ENCODE measurements around the gene NFIA.

NFIA gene

GRCh38 chr1:61160526-61160925 lies 78.2 kb downstream of the NFIA start:
- H3K4me3 ChIP-seq: no peak overlapping the region
- no peak overlapping the region for H3K9ac ChIP-seq (ENCODE audit: insufficient read length)
- no peaks in the 10 kb centered on the region for H3K9me3 ChIP-seq (ENCODE audit: low read depth, low read length)
- TF ChIP-seq EZH2 (IDR thresholded peaks at IDR 0.05): no peak
- no peak for TF ChIP-seq FOXP2 (optimal IDR thresholded peaks at IDR 0.05; ENCODE audit: control extremely low read depth, extremely low read length, insufficient read depth)
- TF ChIP-seq POLR2AphosphoS5 (IDR thresholded peaks at IDR 0.05; ENCODE audit: borderline replicate concordance, low read depth, low read length): no peak
- H3K36me3 ChIP-seq (ENCODE audit: insufficient read depth, low read length): no peaks in the 10 kb centered on the region
- H3K27ac ChIP-seq: no peak overlapping the region
- DNase-seq (ENCODE audit: low read depth, low spot score): no peak

GRCh38 chr1:61162520-61163258 lies 80.3 kb downstream of the NFIA start:
- Histone ChIP-seq H3K4me3 (no peak overlapping the region; the same call in 1 of the 2 replicates), H3K9ac (ENCODE audit: insufficient read length) (no peak overlapping the region), H3K9me3 (ENCODE audit: low read depth, low read length) (no peaks in the 10 kb centered on the region), H3K36me3 (ENCODE audit: insufficient read depth, low read length) (no peaks in the 10 kb centered on the region), H3K27ac (peak overlapping the region; percentile 60)
- no peak for DNase-seq (ENCODE audit: low read depth, low spot score)
- TF ChIP-seq POLR2AphosphoS5 (IDR thresholded peaks at IDR 0.05; ENCODE audit: borderline replicate concordance, low read depth, low read length) (no peak), FOXP2 (optimal IDR thresholded peaks at IDR 0.05; ENCODE audit: control extremely low read depth, extremely low read length, insufficient read depth) (no peak), EZH2 (IDR thresholded peaks at IDR 0.05) (no peak)

DNA sequence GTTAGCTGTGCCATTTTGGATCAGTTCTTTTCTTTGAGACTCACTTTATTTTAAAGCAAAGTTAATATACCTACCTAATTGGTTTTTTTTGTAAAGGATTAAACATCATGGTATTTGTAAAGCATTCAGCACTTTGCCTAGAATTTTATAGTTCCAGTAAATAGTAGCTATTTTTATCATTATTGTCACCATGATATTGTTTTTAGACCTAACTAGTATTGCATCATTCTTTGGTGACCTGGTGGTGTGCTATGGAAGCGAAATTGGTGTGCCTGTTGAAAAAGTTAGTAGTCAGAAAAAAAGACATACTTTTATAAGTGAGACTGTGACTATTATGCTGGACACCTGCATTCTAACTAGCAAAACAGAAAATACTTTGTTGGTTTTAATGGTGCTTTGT lies 81.0 kb downstream of the NFIA start:
- Histone ChIP-seq H3K9ac (ENCODE audit: insufficient read length) (no peak overlapping the region), H3K36me3 (ENCODE audit: insufficient read depth, low read length) (no peaks in the 10 kb centered on the region), H3K27ac (peak overlapping the region; percentile 60), H3K4me3 (no peak overlapping the region), H3K9me3 (ENCODE audit: low read depth, low read length) (no peaks in the 10 kb centered on the region)
- no peak for DNase-seq (ENCODE audit: low read depth, low spot score)
- no peak for TF ChIP-seq EZH2 (IDR thresholded peaks at IDR 0.05)
- no peak for TF ChIP-seq FOXP2 (optimal IDR thresholded peaks at IDR 0.05; ENCODE audit: control extremely low read depth, extremely low read length, insufficient read depth)
- no peak for TF ChIP-seq POLR2AphosphoS5 (IDR thresholded peaks at IDR 0.05; ENCODE audit: borderline replicate concordance, low read depth, low read length)

DNA sequence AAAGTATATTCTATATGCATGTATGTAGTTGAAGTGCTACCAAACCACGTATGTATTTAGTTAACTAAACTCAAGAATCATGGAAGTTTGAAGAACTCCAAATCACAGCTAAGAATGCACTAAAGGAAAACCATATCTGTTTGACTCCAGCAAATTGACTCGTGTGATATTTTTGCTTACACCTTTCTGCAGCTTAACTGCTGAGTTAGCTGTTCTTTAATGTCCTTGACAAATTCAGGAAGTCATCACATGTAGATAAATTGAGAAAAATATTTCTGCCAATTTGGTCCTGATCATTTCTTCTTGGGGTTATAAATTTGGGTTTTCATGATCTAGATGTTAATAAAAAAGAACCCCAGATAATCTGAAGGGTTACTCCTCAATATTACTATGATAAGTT lies 83.0 kb downstream of the NFIA start:
- Histone ChIP-seq H3K9me3 (ENCODE audit: low read depth, low read length) (no peaks in the 10 kb centered on the region), H3K27ac (peak overlapping the region; percentile 62), H3K36me3 (ENCODE audit: insufficient read depth, low read length) (no peaks in the 10 kb centered on the region), H3K9ac (ENCODE audit: insufficient read length) (no peak overlapping the region), H3K4me3 (peak overlapping the region; percentile 7; the same call in 1 of the 2 replicates)
- no peak for DNase-seq (ENCODE audit: low read depth, low spot score)
- TF ChIP-seq FOXP2 (optimal IDR thresholded peaks at IDR 0.05; ENCODE audit: control extremely low read depth, extremely low read length, insufficient read depth) (no peak), POLR2AphosphoS5 (IDR thresholded peaks at IDR 0.05; ENCODE audit: borderline replicate concordance, low read depth, low read length) (no peak), EZH2 (IDR thresholded peaks at IDR 0.05) (no peak)

GRCh38 chr1:61167309-61167708 lies 84.9 kb downstream of the NFIA start:
- Histone ChIP-seq H3K9ac (ENCODE audit: insufficient read length) (peak overlapping the region; percentile 46), H3K27ac (peak overlapping the region; percentile 80), H3K36me3 (ENCODE audit: insufficient read depth, low read length) (no peaks in the 10 kb centered on the region), H3K4me3 (peak overlapping the region; percentile 40), H3K9me3 (ENCODE audit: low read depth, low read length) (no peaks in the 10 kb centered on the region)
- TF ChIP-seq POLR2AphosphoS5 (IDR thresholded peaks at IDR 0.05; ENCODE audit: borderline replicate concordance, low read depth, low read length) (no peak), FOXP2 (optimal IDR thresholded peaks at IDR 0.05; ENCODE audit: control extremely low read depth, extremely low read length, insufficient read depth) (no peak), EZH2 (IDR thresholded peaks at IDR 0.05) (no peak)
- DNase-seq (ENCODE audit: low read depth, low spot score): no peak

- TF ChIP-seq FOXP2 (optimal IDR thresholded peaks at IDR 0.05; ENCODE audit: control extremely low read depth, extremely low read length, insufficient read depth): no peak
- H3K9ac ChIP-seq (ENCODE audit: insufficient read length): no peak overlapping the region
- no peak overlapping the region for H3K4me3 ChIP-seq
- no peaks in the 10 kb centered on the region; the same call in 1 of the 2 replicates for H3K36me3 ChIP-seq (ENCODE audit: insufficient read depth, low read length)
- no peak for DNase-seq (ENCODE audit: low read depth, low spot score)
- H3K27ac ChIP-seq: peak overlapping the region; percentile 58
- H3K9me3 ChIP-seq (ENCODE audit: low read depth, low read length): no peaks in the 10 kb centered on the region
These were observed 86.7 kb downstream of the NFIA start for GRCh38 chr1:61169045-61169444.

- no peaks in the 10 kb centered on the region; the same call in 1 of the 2 replicates for H3K36me3 ChIP-seq (ENCODE audit: insufficient read depth, low read length)
- no peak overlapping the region for H3K4me3 ChIP-seq
- H3K9me3 ChIP-seq (ENCODE audit: low read depth, low read length): no peaks in the 10 kb centered on the region
- H3K9ac ChIP-seq (ENCODE audit: insufficient read length): no peak overlapping the region
- no peak overlapping the region for H3K27ac ChIP-seq
- DNase-seq (ENCODE audit: low read depth, low spot score): no peak
- no peak for TF ChIP-seq POLR2AphosphoS5 (IDR thresholded peaks at IDR 0.05; ENCODE audit: borderline replicate concordance, low read depth, low read length)
- no peak for TF ChIP-seq EZH2 (IDR thresholded peaks at IDR 0.05)
These were observed 87.3 kb downstream of the NFIA start for GRCh38 chr1:61169634-61170033.

- DNase-seq (ENCODE audit: low read depth, low spot score): no peak
These were observed 88.2 kb downstream of the NFIA start for GRCh38 chr1:61170328-61171238.

More at GRCh38 chr1:61170328-61171238, 88.2 kb downstream of the NFIA start:
- no peak for TF ChIP-seq FOXP2 (optimal IDR thresholded peaks at IDR 0.05; ENCODE audit: control extremely low read depth, extremely low read length, insufficient read depth)
- no peak overlapping the region for H3K9ac ChIP-seq (ENCODE audit: insufficient read length)
- no peaks in the 10 kb centered on the region; the same call in 1 of the 2 replicates for H3K36me3 ChIP-seq (ENCODE audit: insufficient read depth, low read length)
- no peak overlapping the region for H3K4me3 ChIP-seq
- H3K9me3 ChIP-seq (ENCODE audit: low read depth, low read length): no peaks in the 10 kb centered on the region
- peak overlapping the region; percentile 32; the same call in 1 of the 2 replicates for H3K27ac ChIP-seq
